IMR-90 (cell line): ENCODE data around the gene TRPM3. TPM values are rescaled to one million over a fixed set of nuclear protein-coding genes. Genes with fewer than 3 reads are reported as not detected.

ENCODE experiments used
- ATAC-seq: fragments of 200-7000 bp; cut with Tn5 transposase; 2 replicates; pipeline ENCODE4 v1.9.1; 2020; ENCODE audit warnings: low read depth, mild to moderate bottlenecking, moderate library complexity
- BruUV-seq: library from RNA; stranded (reverse); fragments of 400-500 nt; replicated peaks from 2 replicates; lab custom pipeline; 2021; lab: Mats Ljungman, UMichigan
- CTCF ChIA-PET: fragments of 300-600 bp; formaldehyde crosslinking; extraction: SDS; loops from one replicate; lab custom pipeline; 2021; ENCODE audit warnings: antibody characterized with exemption; lab: Yijun Ruan, JAX
- POLR2A ChIA-PET: fragments of 300-600 bp; sonication (Branson Sonifier 250); formaldehyde crosslinking; loops from one replicate; lab custom pipeline; 2022; ENCODE audit warnings: antibody characterized with exemption; ENCODE audit not compliant: unreplicated experiment; lab: Charles Lee
- DNase-seq: peaks from one replicate; pipeline ENCODE4 v3.0.0; 2013
- H2AFZ ChIP-seq: replicated peaks from 2 replicates; pipeline ENCODE3; 2013; ENCODE audit warnings: low read length, mild to moderate bottlenecking; ENCODE audit not compliant: poor library complexity
- H2AK5ac ChIP-seq: 2 replicates; pipeline ENCODE4 v1.6.1; 2013; ENCODE audit warnings: low read depth, low read length, inconsistent platforms
- H2AK9ac ChIP-seq: replicated peaks from 2 replicates; pipeline ENCODE3; 2013; ENCODE audit warnings: mild to moderate bottlenecking, low read depth, low read length, moderate library complexity; ENCODE audit not compliant: poor library complexity
- H2BK120ac ChIP-seq: 2 replicates; pipeline ENCODE4 v1.6.1; 2013; ENCODE audit warnings: low read depth, low read length, inconsistent platforms
- H2BK15ac ChIP-seq: 3 replicates; pipeline ENCODE4 v1.6.1; 2013; ENCODE audit warnings: low read depth, low read length, inconsistent platforms
- H2BK20ac ChIP-seq: 2 replicates; pipeline ENCODE4 v1.6.1; 2013; ENCODE audit warnings: low read depth, mild to moderate bottlenecking, inconsistent platforms, low read length, moderate library complexity
- H2BK5ac ChIP-seq: 2 replicates; pipeline ENCODE4 v1.6.1; 2013; ENCODE audit warnings: mild to moderate bottlenecking, low read depth, low read length, inconsistent platforms; ENCODE audit not compliant: poor library complexity, severe bottlenecking
- H3K14ac ChIP-seq: replicated peaks from 2 replicates; pipeline ENCODE4 v1.6.1; 2013; ENCODE audit warnings: low read depth, low read length, inconsistent platforms
- H3K18ac ChIP-seq: 2 replicates; pipeline ENCODE4 v1.6.1; 2013; ENCODE audit warnings: low read depth, low read length, control low read depth
- H3K23ac ChIP-seq: 2 replicates; pipeline ENCODE4 v1.6.1; 2013; ENCODE audit warnings: low read depth, low read length, inconsistent platforms
- H3K27ac ChIP-seq: 2 replicates; pipeline ENCODE4 v1.5.1; 2013; ENCODE audit warnings: mild to moderate bottlenecking, control low read depth, low read length; ENCODE audit not compliant: insufficient read depth
- H3K27me3 ChIP-seq: 2 replicates; pipeline ENCODE4 v1.6.1; 2013; ENCODE audit warnings: low read length; ENCODE audit not compliant: control insufficient read depth, insufficient read depth
- H3K36me3 ChIP-seq: 2 replicates; pipeline ENCODE4 v1.6.1; 2013; ENCODE audit warnings: low read length, mixed read lengths; ENCODE audit not compliant: control insufficient read depth, insufficient read depth
- H3K4ac ChIP-seq: 2 replicates; pipeline ENCODE4 v1.6.1; 2013; ENCODE audit warnings: low read depth, low read length, inconsistent platforms
- H3K4me1 ChIP-seq: 2 replicates; pipeline ENCODE4 v1.6.1; 2013; ENCODE audit warnings: low read length, mixed read lengths; ENCODE audit not compliant: control insufficient read depth, insufficient read depth
- H3K4me2 ChIP-seq: 2 replicates; pipeline ENCODE4 v1.6.1; 2013; ENCODE audit warnings: low read depth, mild to moderate bottlenecking, control low read depth, low read length, moderate library complexity
- H3K4me3 ChIP-seq: 2 replicates; pipeline ENCODE4 v1.5.1; 2013; ENCODE audit warnings: low read depth, mild to moderate bottlenecking, control low read depth, low read length, moderate library complexity; ENCODE audit not compliant: insufficient read depth
- H3K56ac ChIP-seq: 2 replicates; pipeline ENCODE4 v1.6.1; 2013; ENCODE audit warnings: low read length, inconsistent platforms; ENCODE audit not compliant: insufficient read depth; ENCODE audit errors: extremely low read depth
- H3K79me1 ChIP-seq, 2 experiments: 2 replicates each; pipeline ENCODE4 v1.6.1; 2013; ENCODE audit warnings: low read length in 2 of 2, inconsistent platforms in 1 of 2, low read depth in 1 of 2
- H3K9ac ChIP-seq: 2 replicates; pipeline ENCODE4 v1.6.1; 2013; ENCODE audit warnings: low read depth, low read length, control low read depth
- H3K9me1 ChIP-seq: 2 replicates; pipeline ENCODE4 v1.6.1; 2013; ENCODE audit warnings: low read length, inconsistent platforms; ENCODE audit not compliant: insufficient read depth
- H3K9me3 ChIP-seq: 2 replicates; pipeline ENCODE4 v1.6.1; 2013; ENCODE audit warnings: low read length; ENCODE audit not compliant: control insufficient read depth, insufficient read depth
- H4K20me1 ChIP-seq: 2 replicates; pipeline ENCODE4 v1.6.1; 2013; ENCODE audit warnings: low read length, inconsistent platforms; ENCODE audit not compliant: insufficient read depth
- H4K5ac ChIP-seq: 2 replicates; pipeline ENCODE4 v1.6.1; 2013; ENCODE audit warnings: mild to moderate bottlenecking, low read depth, low read length, control low read depth
- H4K8ac ChIP-seq, 2 experiments: 2 replicates each; pipeline ENCODE4 v1.6.1; 2013; ENCODE audit warnings: low read depth in 2 of 2, low read length in 2 of 2, control low read depth in 1 of 2, inconsistent platforms in 1 of 2
- H4K91ac ChIP-seq: 2 replicates; pipeline ENCODE4 v1.6.1; 2013; ENCODE audit warnings: low read depth, low read length, inconsistent platforms; ENCODE audit not compliant: insufficient read depth
- BHLHE40 ChIP-seq: fragments of 150-350 bp; IDR thresholded peaks from 2 replicates; pipeline ENCODE4 v1.6.1; 2016; ENCODE audit warnings: mild to moderate bottlenecking, low read depth, low read length
- CEBPB ChIP-seq: IDR thresholded peaks from 2 replicates; pipeline ENCODE4 v1.6.1; 2012; ENCODE audit warnings: low read depth, low read length, improper control_type of control experiment
- CHD1 ChIP-seq: IDR thresholded peaks from 2 replicates; pipeline ENCODE4 v1.6.1; 2012; ENCODE audit warnings: low read depth, low read length, improper control_type of control experiment
- CTCF ChIP-seq: conservative IDR thresholded peaks from 2 replicates; pipeline ENCODE4 v1.5.1; 2012; ENCODE audit warnings: mild to moderate bottlenecking, low read depth, low read length, improper control_type of control experiment
- ELK1 ChIP-seq: fragments of 150-350 bp; IDR thresholded peaks from 2 replicates; pipeline ENCODE4 v1.6.1; 2016; ENCODE audit warnings: low read depth, mild to moderate bottlenecking, low read length, moderate library complexity, borderline replicate concordance
- FOS ChIP-seq: fragments of 150-350 bp; IDR thresholded peaks from 2 replicates; pipeline ENCODE4 v1.6.1; 2016; ENCODE audit warnings: low read depth, low read length
- MAFK ChIP-seq: IDR thresholded peaks from 2 replicates; pipeline ENCODE4 v1.6.1; 2012; ENCODE audit warnings: low read depth, low read length, improper control_type of control experiment
- MAZ ChIP-seq: IDR thresholded peaks from 2 replicates; pipeline ENCODE4 v1.6.1; 2012; ENCODE audit warnings: low read depth, mild to moderate bottlenecking, low read length, improper control_type of control experiment, moderate library complexity, borderline replicate concordance
- MXI1 ChIP-seq: IDR thresholded peaks from 2 replicates; pipeline ENCODE4 v1.6.1; 2012; ENCODE audit warnings: low read depth, mild to moderate bottlenecking, low read length, moderate library complexity, borderline replicate concordance
- NFE2L2 ChIP-seq: fragments of 150-350 bp; IDR thresholded peaks from 2 replicates; pipeline ENCODE4 v1.6.1; 2016; ENCODE audit warnings: low read depth, mild to moderate bottlenecking, low read length
- POLR2A ChIP-seq: IDR thresholded peaks from 2 replicates; pipeline ENCODE4 v1.6.1; 2012; ENCODE audit warnings: mild to moderate bottlenecking, low read depth, low read length
- RAD21 ChIP-seq: IDR thresholded peaks from 2 replicates; pipeline ENCODE4 v1.6.1; 2012; ENCODE audit warnings: low read length, improper control_type of control experiment
- RCOR1 ChIP-seq: IDR thresholded peaks from 2 replicates; pipeline ENCODE4 v1.6.1; 2012; ENCODE audit warnings: mild to moderate bottlenecking, low read length, improper control_type of control experiment; ENCODE audit not compliant: insufficient replicate concordance
- RFX5 ChIP-seq: IDR thresholded peaks from 2 replicates; pipeline ENCODE4 v1.8.0; 2012; ENCODE audit warnings: low read depth, mild to moderate bottlenecking, low read length, moderate library complexity
- SMC3 ChIP-seq: fragments of 150-350 bp; IDR thresholded peaks from 2 replicates; pipeline ENCODE4 v1.6.1; 2016; ENCODE audit warnings: low read depth, mild to moderate bottlenecking, antibody characterized with exemption, low read length, moderate library complexity
- USF2 ChIP-seq: fragments of 150-350 bp; IDR thresholded peaks from 2 replicates; pipeline ENCODE4 v1.6.1; 2017; ENCODE audit warnings: mild to moderate bottlenecking, antibody characterized with exemption, low read length, low read depth
- WGBS, 2 experiments: methylation state at CpG; one replicate each; pipeline versions ENCODE4 v1.1.5 to v1.1.7; 2013; ENCODE audit warnings: missing lambda C conversion rate in 2 of 2; ENCODE audit not compliant: insufficient read length in 1 of 2; ENCODE audit errors: extremely low coverage in 2 of 2; 5-methylcytosine and 5-hydroxymethylcytosine counted together
- dilution Hi-C: fragments of 300-500 bp; cut with HindIII; formaldehyde crosslinking; loops from one replicate; pipeline ENCODE4 v1.14.3; 2018; ENCODE audit warnings: low sequenced_read_pairs; ENCODE audit not compliant: unreplicated experiment
- in situ Hi-C: fragments of 300-500 bp; cut with MboI; formaldehyde crosslinking; loops from 3 replicates; pipeline ENCODE4 v1.14.3; 2019; ENCODE audit warnings: low sequenced_read_pairs, inconsistent platforms, mixed read lengths
- intact Hi-C: fragments of 100-400 bp; cut with micrococcal nuclease; formaldehyde crosslinking; loops from 2 replicates; pipeline ENCODE4 v1.10.0; 2022
- polyA plus RNA-seq, 3 experiments: library from polyadenylated mRNA; depleted of rRNA; stranded (reverse); fragments of >200 nt; gene quantifications; 2 replicates each; pipeline ENCODE4 v1.2.3, GENCODE V29; 2012; ENCODE audit warnings: low replicate concordance in 1 of 3
- total RNA-seq: library from RNA; depleted of rRNA; stranded (reverse); fragments of >200 nt; gene quantifications from 2 replicates; pipeline ENCODE4 v1.2.3, GENCODE V29; 2012

Gene TRPM3
- total and polyA plus RNA-seq, 2 of the 4 experiments (the other 2 are of a cell fraction), result not detected

- H3K4me3 ChIP-seq, result no peak overlapping the region
- H3K56ac ChIP-seq, result no peak overlapping the region
- intact Hi-C loops (no loop called here), dilution Hi-C loops (no loop called here), in situ Hi-C loops (no loop called here)
- no peak overlapping the region for H3K18ac ChIP-seq
- no peak overlapping the region for H3K9ac ChIP-seq
- H2BK120ac ChIP-seq, result no peak overlapping the region
- H4K5ac ChIP-seq, result no peak overlapping the region
- no peak overlapping the region for H4K91ac ChIP-seq
- CTCF ChIA-PET, result no interaction called here
- ATAC-seq (no peak), DNase-seq (no peak)
- H3K4ac ChIP-seq, result no peak overlapping the region
- no peak overlapping the region for H2BK20ac ChIP-seq
- no peak overlapping the region for H2AK9ac ChIP-seq
- H3K36me3 ChIP-seq, result no peaks in the 10 kb centered on the region
- no peak overlapping the region for H3K23ac ChIP-seq
- no peak overlapping the region for H4K8ac ChIP-seq
- H3K4me2 ChIP-seq, result no peak overlapping the region
- H2AK5ac ChIP-seq, result no peak overlapping the region
- H3K9me1 ChIP-seq, result no peaks in the 10 kb centered on the region; the same call in 1 of the 2 replicates
- no peak overlapping the region for H3K14ac ChIP-seq
- TF ChIP-seq POLR2A (no peak), CTCF (no peak), MAZ (no peak), ELK1 (no peak), CHD1 (no peak), BHLHE40 (no peak), MXI1 (no peak), RFX5 (no peak), RAD21 (no peak), FOS (no peak), MAFK (no peak), USF2 (no peak), CEBPB (no peak), NFE2L2 (no peak), SMC3 (no peak), RCOR1 (no peak)
- WGBS, 2 experiments, result no CpG with 5 or more reads among the region's 3 CpGs
- POLR2A ChIA-PET, result no interaction called here
- H3K27me3 ChIP-seq, result peaks cover 5% of the 10 kb centered on the region
- H2BK15ac ChIP-seq, result no peak overlapping the region
- H3K9me3 ChIP-seq, result no peaks in the 10 kb centered on the region
- H2BK5ac ChIP-seq, result no peak overlapping the region
- no peak overlapping the region for H2AFZ ChIP-seq
- H3K4me1 ChIP-seq, result no peaks in the 10 kb centered on the region
- no peaks in the 10 kb centered on the region for H3K79me1 ChIP-seq
- no peak overlapping the region for H3K27ac ChIP-seq
- H4K20me1 ChIP-seq, result no peaks in the 10 kb centered on the region
- no TSS peak for BruUV-seq
These were observed 157.9 kb downstream of the TRPM3 start for GRCh38 chr9:70963554-70963953.
